Endothelial cell of umbilical vein (primary cell): ENCODE results near the gene PARM1. TPM values are rescaled to one million over a fixed set of nuclear protein-coding genes. Genes with fewer than 3 reads are reported as not detected.

Source experiments
- BruUV-seq: library from RNA; stranded (reverse); fragments of 400-500 nt; replicated peaks from 2 replicates; lab custom pipeline; 2021; lab: Mats Ljungman, UMichigan
- CTCF ChIA-PET: fragments of 300-600, 350-600 bp; sonication (Branson Sonifier 250); formaldehyde crosslinking; loops from one replicate; lab custom pipeline; 2021; ENCODE audit warnings: antibody characterized with exemption, inconsistent platforms; lab: Charles Lee
- POLR2A ChIA-PET: fragments of 300-600, 350-600 bp; sonication (Branson Sonifier 250); formaldehyde crosslinking; loops from one replicate; lab custom pipeline; 2021; ENCODE audit warnings: antibody characterized with exemption, inconsistent platforms; lab: Charles Lee
- DNase-seq: peaks from one replicate; pipeline ENCODE4 v3.0.0-alpha.2; 2011; ENCODE audit warnings: low read depth, low spot score
- FAIRE-seq: peaks from 2 replicates; lab custom pipeline; 2011; peaks lifted over from hg19 to GRCh38; lab: Jason Lieb, UNC
- H2AFZ ChIP-seq: 2 replicates; pipeline ENCODE4 v1.6.0; 2012; ENCODE audit warnings: low read depth, low read length, control low read depth, inconsistent platforms
- H3K27ac ChIP-seq: 2 replicates; pipeline ENCODE4 v1.5.1; 2011; ENCODE audit warnings: low read depth, mild to moderate bottlenecking, control low read depth, low read length, moderate library complexity; ENCODE audit not compliant: insufficient read depth
- H3K27me3 ChIP-seq, 2 experiments: 2 replicates each; pipeline versions ENCODE4 v1.6.0 to v1.6.1; 2011; ENCODE audit warnings: low read length in 2 of 2, mixed read lengths in 1 of 2; ENCODE audit not compliant: control insufficient read depth in 2 of 2, insufficient read depth in 2 of 2
- H3K36me3 ChIP-seq, 2 experiments: 2 replicates in 1 of 2; 3 replicates in 1 of 2; pipeline ENCODE4 v1.5.1; 2011; ENCODE audit warnings: low read length in 2 of 2, mild to moderate bottlenecking in 1 of 2, moderate library complexity in 1 of 2; ENCODE audit not compliant: control insufficient read depth in 2 of 2, insufficient read depth in 2 of 2; ENCODE audit errors: extremely low read depth in 1 of 2
- H3K4me1 ChIP-seq: 3 replicates; pipeline ENCODE4 v1.5.1; 2011; ENCODE audit warnings: mild to moderate bottlenecking, low read length; ENCODE audit not compliant: control insufficient read depth, insufficient read depth; ENCODE audit errors: extremely low read depth
- H3K4me2 ChIP-seq: 2 replicates; pipeline ENCODE4 v1.6.1; 2011; ENCODE audit warnings: low read length, control low read depth, mixed read lengths; ENCODE audit not compliant: insufficient read depth
- H3K4me3 ChIP-seq, 3 experiments: fragments of 200-600 bp in 1 of 3; sonication (generic), shearing (Covaris generic) in 1 of 3; replicated peaks in 1 of 3; 2 replicates each; pipeline ENCODE4 v1.5.1; 2011 to 2016; ENCODE audit warnings: control low read depth in 3 of 3, low read length in 3 of 3, mild to moderate bottlenecking in 2 of 3, inconsistent platforms in 1 of 3, low read depth in 1 of 3, moderate library complexity in 1 of 3; ENCODE audit not compliant: insufficient read depth in 1 of 3
- H3K79me2 ChIP-seq: 2 replicates; pipeline ENCODE4 v1.6.0; 2012; ENCODE audit warnings: low read length, inconsistent platforms; ENCODE audit not compliant: control insufficient read depth, insufficient read depth
- H3K9ac ChIP-seq: replicated peaks from 2 replicates; pipeline ENCODE3; 2011; ENCODE audit warnings: low read length, control low read depth; ENCODE audit not compliant: insufficient read depth; ENCODE audit errors: extremely low read depth
- H3K9me1 ChIP-seq: replicated peaks from 3 replicates; pipeline ENCODE4 v1.6.0; 2011; ENCODE audit warnings: mild to moderate bottlenecking, low read length; ENCODE audit not compliant: control insufficient read depth, insufficient read depth; ENCODE audit errors: extremely low read depth
- H3K9me3 ChIP-seq: replicated peaks from 2 replicates; pipeline ENCODE4 v1.5.1; 2012; ENCODE audit warnings: low read length, inconsistent platforms; ENCODE audit not compliant: control insufficient read depth, insufficient read depth
- H4K20me1 ChIP-seq: replicated peaks from 2 replicates; pipeline ENCODE3; 2011; ENCODE audit warnings: mild to moderate bottlenecking, low read length; ENCODE audit not compliant: control insufficient read depth, insufficient read depth; ENCODE audit errors: extremely low read depth
- CTCF ChIP-seq, 2 donors: IDR thresholded peaks; 1 replicate in 1 of 2; 2 replicates in 1 of 2; pipeline ENCODE4 v1.5.1; 2011; ENCODE audit warnings: low read length in 2 of 2, mild to moderate bottlenecking in 2 of 2, moderate library complexity in 2 of 2, control low read depth in 1 of 2, inconsistent platforms in 1 of 2, low read depth in 1 of 2; ENCODE audit not compliant: insufficient read depth in 1 of 2; ENCODE audit errors: extremely low read depth in 1 of 2
- EZH2 ChIP-seq: IDR thresholded peaks from 2 replicates; pipeline ENCODE4 v1.6.1; 2012; ENCODE audit warnings: borderline replicate concordance, low read depth, mild to moderate bottlenecking, moderate library complexity, low read length, inconsistent platforms; ENCODE audit not compliant: severe bottlenecking
- FOS ChIP-seq: IDR thresholded peaks from 2 replicates; pipeline ENCODE4 v1.6.1; 2011; ENCODE audit warnings: mild to moderate bottlenecking, low read length, moderate library complexity, borderline replicate concordance; ENCODE audit not compliant: insufficient read depth
- GATA2 ChIP-seq: IDR thresholded peaks from 2 replicates; pipeline ENCODE4 v1.7.0; 2011; ENCODE audit warnings: low read depth, mild to moderate bottlenecking, moderate library complexity, mixed read lengths, low read length; ENCODE audit not compliant: insufficient read length, insufficient read depth
- JUN ChIP-seq: IDR thresholded peaks from 2 replicates; pipeline ENCODE4 v1.6.1; 2011; ENCODE audit warnings: borderline replicate concordance, low read depth; ENCODE audit not compliant: insufficient read length, insufficient read depth
- MYC ChIP-seq: IDR thresholded peaks from one replicate; pipeline ENCODE4 v1.6.1; 2011; ENCODE audit warnings: mild to moderate bottlenecking, low read depth, low read length
- POLR2A ChIP-seq: IDR thresholded peaks from 2 replicates; pipeline ENCODE4 v1.6.1; 2012; ENCODE audit warnings: low read depth, mild to moderate bottlenecking, control low read depth, low read length
- POLR2AphosphoS5 ChIP-seq: IDR thresholded peaks from 2 replicates; pipeline ENCODE4 v1.6.1; 2012; ENCODE audit warnings: low read depth, mild to moderate bottlenecking, control low read depth, low read length, moderate library complexity; ENCODE audit not compliant: insufficient read depth
- dilution Hi-C: fragments of 300-500 bp; cut with MboI; formaldehyde crosslinking; loops from one replicate; pipeline ENCODE4 v1.15.0; 2019; ENCODE audit warnings: low sequenced_read_pairs; ENCODE audit not compliant: extremely low pct_ligation_motif_present
- intact Hi-C: fragments of 100-400 bp; cut with micrococcal nuclease; formaldehyde crosslinking; loops from one replicate; pipeline ENCODE4 v1.10.0; 2022
- polyA plus RNA-seq, 4 experiments: library from polyadenylated mRNA; depleted of rRNA in 3 of 4; stranded (reverse) in 3 of 4; unstranded in 1 of 4; fragments of >200 nt; gene quantifications; 2 replicates each; pipeline versions ENCODE4 v1.2.1 to v1.2.3, GENCODE V29; 2011 to 2012; ENCODE audit warnings: missing spikeins in 1 of 4
- total RNA-seq: library from RNA; stranded (reverse); gene quantifications from 2 replicates; pipeline ENCODE4 v1.2.3, GENCODE V29; 2021
- TF ChIP-seq, protein P1 (sequence below): IDR thresholded peaks from 2 replicates; pipeline ENCODE4 v1.6.1; 2011; ENCODE audit not compliant: insufficient read depth, insufficient read length

Gene PARM1
- total and polyA plus RNA-seq, 2 donors (not counting 3 experiments of a cell fraction or from before 2014, with no cell fraction given) = 0.01 TPM; not detected in 1

DNA sequence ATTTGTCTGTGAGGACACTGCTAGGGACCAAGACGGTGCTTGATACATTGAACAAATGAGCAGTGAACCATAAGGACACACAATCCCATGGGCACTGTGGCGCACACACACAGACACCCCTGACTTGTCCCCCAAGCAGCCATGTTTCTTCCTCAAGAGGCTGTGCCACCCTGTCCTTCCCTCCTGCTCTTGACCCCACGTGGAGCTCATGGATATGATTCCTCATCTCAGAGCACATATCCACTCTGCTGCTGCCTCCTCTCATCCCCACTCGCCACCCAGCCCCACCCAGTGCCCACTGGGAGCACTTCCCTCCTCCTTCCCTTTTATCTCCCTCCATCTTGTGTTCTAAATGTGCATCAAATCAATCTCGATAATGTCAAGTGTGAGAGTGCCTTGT is 102.4 kb downstream of the PARM1 start:
- no peaks in the 10 kb centered on the region for H4K20me1 ChIP-seq
- H3K79me2 ChIP-seq = no peaks in the 10 kb centered on the region
- DNase-seq = no peak
- FAIRE-seq = no peak
- no peaks in the 10 kb centered on the region for H3K36me3 ChIP-seq
- H3K27ac ChIP-seq = no peak overlapping the region
- no TSS peak for BruUV-seq
- H3K4me1 ChIP-seq = no peaks in the 10 kb centered on the region
- no peak overlapping the region for H3K4me3 ChIP-seq
- dilution Hi-C loops (no loop called here), intact Hi-C loops (no loop called here)
- no peak overlapping the region for H3K9ac ChIP-seq
- no peaks in the 10 kb centered on the region for H3K9me3 ChIP-seq
- ChIA-PET CTCF (no interaction called here), POLR2A (no interaction called here)
- no peak overlapping the region for H3K4me2 ChIP-seq
- TF ChIP-seq CTCF (IDR thresholded peaks at IDR 0.05; ENCODE audit: extremely low read depth in 1 of 2, insufficient read depth in 1 of 2, low read depth in 1 of 2, low read length in 2 of 2) (no peak), JUN (no peak), FOS (no peak), POLR2AphosphoS5 (no peak), MYC (no peak), EZH2 (no peak), GATA2 (no peak), POLR2A (no peak)
- TF ChIP-seq, protein P1, sequence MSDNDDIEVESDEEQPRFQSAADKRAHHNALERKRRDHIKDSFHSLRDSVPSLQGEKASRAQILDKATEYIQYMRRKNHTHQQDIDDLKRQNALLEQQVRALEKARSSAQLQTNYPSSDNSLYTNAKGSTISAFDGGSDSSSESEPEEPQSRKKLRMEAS = no peak
- no peaks in the 10 kb centered on the region for H3K27me3 ChIP-seq
- no peak overlapping the region for H2AFZ ChIP-seq
- no peaks in the 10 kb centered on the region for H3K9me1 ChIP-seq
